GM19025 (cell line): ENCODE data around the gene ZDHHC24.

Experiments
- ATAC-seq: cut with Tn5 transposase; IDR thresholded peaks from one replicate; pipeline ENCODE4 v1.9.1; 2021; ENCODE audit warnings: mild to moderate bottlenecking, low read depth, moderate library complexity; ENCODE audit not compliant: unreplicated experiment

ZDHHC24 gene

GRCh38 chr11:66475349-66476172 lies 70.3 kb downstream of the ZDHHC24 start:
- no peak for ATAC-seq

GRCh38 chr11:66473608-66474515 lies 72.0 kb downstream of the ZDHHC24 start:
- ATAC-seq, result no peak

GRCh38 chr11:66473167-66473566 lies 72.7 kb downstream of the ZDHHC24 start:
- no peak for ATAC-seq

GRCh38 chr11:66472054-66472453 lies 73.8 kb downstream of the ZDHHC24 start:
- no peak for ATAC-seq

DNA sequence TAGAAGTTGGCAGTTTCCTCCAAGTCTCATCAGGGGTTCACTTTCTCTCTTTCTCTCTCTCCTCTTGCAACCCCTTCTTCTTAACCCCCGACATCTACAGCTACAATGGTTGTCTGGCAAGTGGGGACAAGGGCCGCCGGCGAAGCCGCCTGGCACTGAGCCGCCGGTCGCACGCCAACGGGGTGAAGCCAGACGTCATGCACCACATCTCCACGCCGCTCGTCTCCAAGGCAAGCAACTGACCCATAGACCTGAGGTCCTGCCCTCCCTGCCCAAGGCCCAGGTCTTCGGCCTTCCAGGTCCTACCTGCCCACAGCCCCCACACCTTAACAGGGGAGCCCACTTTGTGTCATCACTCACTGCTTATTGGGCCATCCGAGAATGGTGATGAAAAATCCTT lies 74.7 kb downstream of the ZDHHC24 start:
- no peak for ATAC-seq
